ENCODE measurements around the gene MRPL12.
"Not testable (repeated sequence)": the region's sequence is repeated elsewhere in the genome, so short reads cannot be mapped to it uniquely, and the experiment has no call there.

MRPL12 gene

DNA sequence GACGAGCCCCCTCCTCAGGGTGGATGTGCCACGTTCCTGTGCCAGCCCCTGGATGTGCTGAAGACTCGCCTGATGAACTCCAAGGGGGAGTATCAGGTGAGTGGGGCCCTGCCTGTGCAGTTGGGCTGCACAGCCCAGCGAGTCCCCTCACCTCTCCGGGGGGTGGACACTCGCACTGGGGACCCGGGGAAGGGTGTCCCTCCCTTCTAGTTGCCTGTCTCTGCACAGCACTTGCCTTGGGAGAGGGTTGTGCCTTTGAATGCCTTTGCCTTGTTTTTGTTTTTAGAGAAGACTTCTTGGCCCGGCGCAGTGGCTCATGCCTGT is 14.6 kb downstream of the MRPL12 start:
- no peak for DNase-seq

DNA sequence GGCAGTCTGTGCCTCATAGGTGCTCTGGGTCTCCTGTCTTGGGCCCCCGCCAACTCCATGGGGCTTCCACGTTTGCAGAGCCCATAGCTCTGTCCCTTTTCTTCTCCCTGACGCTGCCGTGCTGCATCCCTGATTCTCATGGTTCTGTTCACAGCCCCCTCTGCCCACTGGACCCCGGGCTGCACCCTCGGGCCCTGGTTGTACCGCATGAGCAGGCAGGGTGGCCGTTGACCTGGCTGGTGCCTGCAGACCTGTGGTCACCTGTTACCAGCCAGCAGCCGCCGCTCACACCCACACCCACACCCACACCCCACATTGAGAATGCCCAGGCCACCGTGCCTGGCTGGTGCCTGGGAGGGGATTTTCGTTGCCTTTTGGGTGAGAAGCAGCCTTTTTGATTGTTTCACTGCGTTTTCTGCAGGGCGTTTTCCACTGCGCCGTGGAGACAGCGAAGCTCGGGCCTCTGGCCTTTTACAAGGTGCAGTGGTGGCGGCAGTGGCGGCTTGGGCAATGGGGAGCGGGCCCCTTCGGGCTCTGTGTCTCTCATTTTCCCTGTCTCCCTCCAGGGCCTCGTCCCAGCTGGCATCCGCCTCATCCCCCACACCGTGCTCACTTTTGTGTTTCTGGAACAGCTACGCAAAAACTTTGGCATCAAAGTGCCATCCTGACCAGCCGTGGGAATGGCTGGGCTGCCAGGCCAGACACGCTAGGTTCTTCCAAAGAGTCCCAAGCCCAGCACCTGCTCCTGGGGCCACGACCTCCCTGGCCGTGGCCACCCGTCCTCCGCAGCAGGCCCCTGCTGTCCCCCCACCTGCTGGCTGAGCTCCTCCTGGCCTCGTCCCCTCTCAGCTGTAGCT is 16.5 kb downstream of the MRPL12 start:
- no peak for DNase-seq

DNA sequence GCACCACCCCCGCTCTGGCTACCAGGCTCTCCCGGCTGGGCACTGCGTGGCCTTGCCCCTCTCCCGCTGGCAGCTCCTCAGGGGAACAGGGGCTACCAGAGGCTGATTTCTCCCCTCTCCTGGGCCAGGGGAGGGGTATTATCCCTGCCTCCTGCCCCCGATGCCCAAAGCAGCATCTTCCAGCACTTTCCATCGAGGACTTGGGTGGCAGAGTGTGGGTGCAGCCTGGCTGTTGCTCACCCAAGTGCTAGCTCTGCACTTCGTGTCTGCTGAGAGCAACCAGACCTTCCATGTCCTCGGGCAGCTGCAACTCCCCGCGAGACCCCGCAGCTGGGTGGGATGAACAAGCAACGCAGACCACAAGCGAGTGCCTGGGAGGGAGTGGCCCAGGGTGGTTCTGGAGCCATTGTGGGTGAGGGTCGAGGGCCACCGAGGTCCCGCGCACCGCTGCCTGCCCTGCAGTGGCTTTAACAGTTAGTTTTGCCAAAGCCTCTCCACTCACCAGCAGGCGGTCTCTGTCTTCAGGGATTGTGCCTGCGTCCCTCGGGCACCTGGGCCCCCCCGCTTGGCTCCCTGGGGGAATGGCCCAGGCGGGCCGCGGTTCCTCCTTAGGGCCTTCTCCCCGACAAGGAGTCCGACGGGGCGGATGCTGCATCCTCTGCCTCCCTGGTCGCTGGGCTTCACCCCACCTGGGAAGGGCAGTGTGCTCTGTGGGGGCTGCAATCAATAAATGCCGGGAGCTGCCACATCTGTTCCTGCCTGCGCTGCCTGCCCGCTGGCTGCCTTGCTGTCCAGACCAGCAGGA is 17.3 kb downstream of the MRPL12 start:
- no peak for DNase-seq

DNA sequence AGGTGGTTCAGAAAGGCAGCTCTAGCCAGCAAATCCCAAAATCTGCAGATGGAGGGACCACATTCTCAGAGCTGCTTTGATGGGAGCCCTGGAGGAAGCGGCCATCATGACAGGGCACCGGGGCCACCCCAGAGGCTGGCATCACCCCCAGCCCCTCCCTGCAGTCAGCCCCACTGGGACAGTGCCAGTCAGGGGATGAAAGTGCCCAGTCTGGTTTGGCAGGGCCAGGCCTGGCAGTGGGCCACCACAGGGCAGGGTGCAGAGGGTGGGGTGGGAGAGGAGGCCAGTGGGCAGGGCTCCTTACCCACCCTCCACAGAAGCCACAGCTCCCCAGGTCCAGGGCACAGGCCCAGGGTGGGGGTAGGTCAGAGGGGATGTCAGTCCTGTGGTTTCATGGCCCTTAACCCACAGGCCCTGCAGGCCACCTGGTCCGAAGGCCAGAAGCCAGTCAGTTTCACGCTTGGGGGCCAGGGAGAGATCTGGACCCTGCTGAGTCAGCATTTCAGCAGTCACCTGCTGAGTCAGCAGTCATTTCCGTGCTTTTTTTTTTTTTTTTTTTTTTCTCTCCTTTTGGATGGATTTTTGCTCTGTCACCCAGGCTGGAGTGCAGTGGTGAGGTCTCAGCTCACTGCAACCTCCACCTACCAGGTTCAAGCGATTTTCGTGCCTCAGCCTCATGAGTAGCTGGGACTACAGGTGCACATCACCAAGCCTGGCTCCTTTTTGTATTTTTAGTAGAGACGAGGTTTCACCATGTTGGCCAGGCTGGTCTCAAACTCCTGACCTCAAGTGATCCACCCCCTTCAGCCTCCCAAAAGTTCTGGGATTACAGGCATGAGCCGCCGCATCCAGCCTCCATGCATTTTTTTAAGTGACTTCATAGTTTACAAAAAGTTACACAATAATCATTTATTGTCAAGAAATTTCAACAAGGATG is 19.3 kb downstream of the MRPL12 start:
- no peak for DNase-seq

- no peak for DNase-seq
These were observed 20.6 kb downstream of the MRPL12 start for GRCh38 chr17:81723651-81724209.

DNA sequence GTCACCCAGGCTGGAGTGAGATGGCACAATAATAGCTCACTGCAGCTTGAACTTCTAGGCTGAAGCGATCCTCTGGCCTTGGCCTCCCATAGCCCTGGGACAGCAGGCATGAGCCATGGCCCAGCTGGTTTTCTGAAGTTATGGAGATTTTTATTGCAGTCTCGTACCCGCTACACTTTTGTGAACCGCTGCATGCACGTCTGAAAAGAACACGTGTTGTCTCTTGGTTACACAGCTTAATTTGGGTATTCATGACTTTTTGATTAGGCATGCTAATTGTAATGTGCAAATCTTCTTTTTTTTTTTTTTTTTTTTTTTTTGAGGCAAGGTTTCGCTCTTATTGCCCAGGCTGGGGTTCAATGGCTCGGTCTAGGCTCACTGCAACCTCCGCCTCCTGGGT is 22.3 kb downstream of the MRPL12 start:
- no peak for DNase-seq

- no peak for DNase-seq
These were observed 22.8 kb downstream of the MRPL12 start for GRCh38 chr17:81726004-81726403.

GRCh38 chr17:81727324-81728031 is 24.3 kb downstream of the MRPL12 start:
- peak; percentile 36 for DNase-seq

DNA sequence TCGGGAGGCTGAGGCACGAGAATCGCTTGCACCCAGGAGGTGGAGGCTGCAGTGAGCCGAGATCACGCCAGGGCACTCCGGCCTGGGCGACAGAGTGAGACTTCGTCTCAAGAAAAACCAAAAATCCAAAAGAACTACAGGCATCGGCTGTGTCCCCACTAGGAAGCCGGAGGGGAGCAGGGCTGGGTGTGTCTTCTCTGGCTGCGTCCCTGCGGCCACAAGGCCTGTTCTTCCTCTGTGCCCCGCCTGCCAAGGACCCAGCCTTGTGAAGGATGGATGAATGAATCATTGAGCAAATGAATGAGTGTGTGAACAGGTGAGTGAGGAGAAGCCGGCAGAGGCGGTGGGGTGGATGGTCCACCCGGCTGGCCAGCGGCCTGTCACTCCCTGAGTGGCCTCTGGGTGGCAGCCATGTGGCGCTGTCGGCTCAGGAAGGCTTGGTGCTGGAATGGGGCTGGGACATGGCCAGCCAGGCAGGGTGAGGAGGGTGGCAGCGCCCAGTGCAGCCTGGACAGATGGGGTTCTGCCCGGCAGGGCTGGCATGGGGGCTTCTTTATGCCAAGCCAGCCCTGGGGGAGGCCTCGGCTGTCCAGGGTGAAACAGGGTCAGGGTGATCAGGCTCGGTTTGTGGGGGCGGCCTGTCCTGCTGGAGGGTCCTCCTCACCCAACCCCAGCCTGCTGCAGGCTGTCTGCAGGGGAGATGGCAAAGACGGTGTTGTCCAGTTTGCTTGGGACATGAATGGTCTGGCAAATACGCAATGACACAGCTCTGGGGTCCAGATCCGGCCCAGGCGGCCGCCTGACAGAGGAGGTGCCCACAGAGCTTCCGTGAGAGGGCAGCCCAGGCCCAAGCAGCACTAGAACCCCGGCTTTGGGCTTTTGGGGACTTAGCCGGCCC is 30.6 kb downstream of the MRPL12 start:
- DNase-seq = peak; percentile 36

DNA sequence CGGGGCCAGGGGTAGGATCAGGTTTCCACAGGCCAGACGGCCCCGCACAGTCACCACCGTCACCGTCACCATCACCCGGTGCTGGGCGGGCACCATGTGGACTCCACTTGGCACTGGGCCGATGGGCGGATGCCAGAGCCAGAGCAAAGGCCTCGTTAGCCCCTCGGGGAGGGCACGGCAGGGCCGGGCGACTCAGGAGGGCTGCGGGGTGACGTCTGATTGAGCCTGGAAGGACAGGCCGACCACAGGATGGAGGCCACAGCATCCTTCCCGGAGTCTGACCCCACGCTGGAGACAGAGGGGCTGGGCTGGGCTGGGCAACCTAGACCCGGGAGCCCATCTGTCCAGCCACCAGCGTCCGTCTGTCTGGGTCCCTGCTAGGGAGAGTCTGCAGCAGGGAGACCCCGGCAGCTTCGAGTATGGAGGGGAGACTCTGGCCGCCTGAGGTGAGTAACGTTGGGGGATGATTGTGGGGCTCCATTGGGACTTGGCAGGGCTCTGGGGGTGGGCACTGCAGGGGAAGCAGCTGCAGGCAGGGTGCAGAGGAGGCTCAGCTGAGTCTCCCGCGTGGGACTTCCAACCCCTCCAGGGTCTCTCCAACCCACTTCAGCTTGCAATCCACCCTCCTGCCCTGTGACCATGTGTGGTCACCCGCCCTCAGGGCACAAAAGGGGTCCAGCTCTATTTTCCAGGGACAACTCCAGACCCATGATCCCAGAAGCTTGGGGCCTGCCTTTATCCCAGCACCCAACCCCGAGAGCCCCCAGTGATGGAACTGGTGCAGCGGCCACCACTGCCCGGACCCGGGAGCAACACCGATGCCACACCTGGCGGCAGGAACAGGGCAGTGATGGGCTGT is 31.5 kb downstream of the MRPL12 start:
- no peak for DNase-seq

GRCh38 chr17:81735264-81736102 is 32.3 kb downstream of the MRPL12 start:
- peak; percentile 78 for DNase-seq

GRCh38 chr17:81737947-81738800 is 35.0 kb downstream of the MRPL12 start:
- DNase-seq = no peak

- no peak for DNase-seq
These were observed 35.7 kb downstream of the MRPL12 start for GRCh38 chr17:81738801-81739393.

DNA sequence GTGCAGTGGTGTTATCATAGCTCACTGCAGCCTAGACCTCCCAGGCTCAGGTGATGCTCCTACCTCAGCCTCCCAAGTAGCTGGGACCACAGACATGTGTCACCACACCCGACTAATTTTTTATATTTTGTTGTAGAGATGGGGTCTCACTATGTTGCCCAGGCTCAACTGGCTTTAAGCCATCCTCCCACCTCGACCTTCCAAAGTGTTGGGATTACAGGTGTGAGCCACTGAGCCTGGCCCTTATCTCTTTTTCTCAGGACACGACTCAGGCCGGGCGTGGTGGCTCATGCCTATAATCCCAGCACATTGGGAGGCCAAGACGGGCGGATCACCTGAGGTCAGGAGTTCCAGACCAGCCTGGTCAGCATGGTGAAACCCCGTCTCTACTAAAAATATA is 36.4 kb downstream of the MRPL12 start:
- DNase-seq = not testable (repeated sequence)

DNA sequence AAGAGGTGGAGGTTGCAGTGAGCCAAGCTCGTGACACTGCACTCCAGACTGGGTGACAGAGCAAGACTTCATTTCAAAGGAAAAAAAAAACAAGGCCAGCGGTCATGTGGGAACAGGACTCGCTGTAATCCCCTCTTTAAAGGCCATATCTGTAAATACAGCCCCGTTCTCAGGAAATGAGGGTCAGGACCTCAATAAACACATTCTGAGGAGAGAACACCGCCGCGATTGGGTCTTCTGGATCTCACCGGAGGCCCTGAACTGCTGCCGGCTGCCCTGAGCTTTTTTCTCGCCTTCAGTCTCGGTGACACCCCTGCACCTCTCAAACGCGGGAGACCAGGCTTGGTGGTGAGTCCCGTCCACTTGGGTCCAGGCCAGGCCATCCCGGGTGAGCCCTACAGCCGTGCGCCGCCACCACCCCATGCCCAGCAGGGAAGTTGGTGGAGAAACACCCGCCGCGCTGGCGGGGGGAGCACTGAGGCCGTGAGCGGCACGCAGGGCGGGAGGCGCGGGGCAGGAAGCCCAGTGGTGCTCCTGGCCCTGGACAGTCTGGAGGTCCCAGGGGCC is 37.3 kb downstream of the MRPL12 start:
- no peak for DNase-seq

DNA sequence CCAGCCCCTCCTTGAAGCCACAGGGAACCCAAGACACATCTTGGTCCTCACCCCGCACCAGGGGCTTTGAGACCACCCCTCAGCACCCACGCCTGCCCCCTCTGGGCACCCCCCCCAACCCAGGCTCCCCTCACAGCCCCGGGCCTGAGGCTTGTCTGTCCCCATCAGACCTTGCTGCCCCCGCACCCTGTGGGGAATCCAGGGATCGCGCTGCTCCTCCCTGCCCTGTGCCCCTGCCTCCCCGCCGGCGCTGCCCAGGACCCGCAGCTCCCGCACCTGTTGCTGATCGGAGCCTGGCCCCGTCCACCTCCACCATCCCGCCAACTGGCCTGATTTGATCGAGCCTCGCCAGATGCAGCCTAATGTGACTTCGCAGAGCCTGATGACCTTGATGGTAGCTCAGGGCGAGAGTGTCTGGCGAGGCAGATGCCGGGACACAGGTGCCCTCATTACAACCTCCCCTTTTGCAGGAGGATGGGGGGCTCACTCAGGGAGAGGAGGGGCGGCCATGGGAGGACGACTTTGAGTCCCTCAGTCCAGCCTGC is 38.0 kb downstream of the MRPL12 start:
- DNase-seq = no peak

Data from NCI-H1436 treated with DMSO at 0.1 percent for 48 hours (cell line).